GM12878 (cell line): ENCODE results near the gene RYR2. TPM values are rescaled to one million over a fixed set of nuclear protein-coding genes. Genes with fewer than 3 reads are reported as not detected.

ENCODE experiments used
- ATAC-seq: fragments of 200-7000 bp; cut with Tn5 transposase; 3 replicates; pipeline ENCODE4 v1.9.1; 2020; ENCODE audit warnings: mild to moderate bottlenecking, moderate library complexity
- BruUV-seq: library from RNA; stranded (reverse); fragments of 400-500 nt; replicated peaks from 2 replicates; lab custom pipeline; 2021; lab: Mats Ljungman, UMichigan
- CTCF ChIA-PET: fragments of 300-600 bp; sonication (Branson Sonifier 250); formaldehyde crosslinking; extraction: SDS; loops from one replicate; lab custom pipeline; 2021; ENCODE audit warnings: inconsistent platforms; lab: Yijun Ruan, JAX
- POLR2A ChIA-PET: fragments of 350-600 bp; formaldehyde crosslinking; extraction: SDS; loops from one replicate; lab custom pipeline; 2021; ENCODE audit warnings: inconsistent platforms; lab: Charles Lee
- RAD21 ChIA-PET: fragments of 300-600 bp; sonication (Branson Sonifier 250); formaldehyde crosslinking; loops from one replicate; lab custom pipeline; 2023; ENCODE audit warnings: antibody characterized with exemption; ENCODE audit not compliant: unreplicated experiment; lab: Charles Lee
- SMC1A ChIA-PET: fragments of 300-600 bp; sonication (Branson Sonifier 250); formaldehyde crosslinking; loops from one replicate; lab custom pipeline; 2023; ENCODE audit not compliant: unreplicated experiment, uncharacterized antibody; lab: Charles Lee
- DNase-seq: peaks from one replicate; pipeline ENCODE4 v3.0.0-alpha.2; 2011; ENCODE audit warnings: low read depth, low spot score
- FAIRE-seq: peaks from 3 replicates; lab custom pipeline; 2011; peaks lifted over from hg19 to GRCh38; lab: Jason Lieb, UNC
- H2AFZ ChIP-seq: 2 replicates; pipeline ENCODE4 v1.6.0; 2011; ENCODE audit warnings: low read depth, low read length, control low read depth; ENCODE audit not compliant: control insufficient read depth
- H3K27ac ChIP-seq: 2 replicates; pipeline ENCODE4 v1.5.1; 2011; ENCODE audit warnings: control low read depth; ENCODE audit not compliant: control insufficient read depth, insufficient read depth
- H3K27me3 ChIP-seq, 2 experiments: replicated peaks in 1 of 2; 2 replicates each; pipeline versions ENCODE4 v1.6.0 to v1.6.1; 2011; ENCODE audit warnings: low read length in 1 of 2; ENCODE audit not compliant: control insufficient read depth in 2 of 2, insufficient read depth in 2 of 2
- H3K36me3 ChIP-seq, 2 experiments: 2 replicates each; pipeline ENCODE4 v1.5.1; 2011; ENCODE audit warnings: low read length in 1 of 2; ENCODE audit not compliant: control insufficient read depth in 2 of 2, insufficient read depth in 2 of 2
- H3K4me1 ChIP-seq: 2 replicates; pipeline ENCODE4 v1.6.1; 2011; ENCODE audit warnings: mild to moderate bottlenecking, low read length, moderate library complexity, mixed read lengths; ENCODE audit not compliant: control insufficient read depth, insufficient read depth
- H3K4me2 ChIP-seq: 2 replicates; pipeline ENCODE4 v1.6.0; 2011; ENCODE audit warnings: control low read depth; ENCODE audit not compliant: control insufficient read depth, insufficient read depth
- H3K4me3 ChIP-seq: fragments of 200-600 bp; sonication (generic); 2 replicates; pipeline ENCODE4 v1.5.1; 2016
- H3K79me2 ChIP-seq: 2 replicates; pipeline ENCODE4 v1.6.0; 2011; ENCODE audit warnings: low read length; ENCODE audit not compliant: control insufficient read depth, insufficient read depth
- H3K9ac ChIP-seq: 2 replicates; pipeline ENCODE4 v1.8.0; 2011; ENCODE audit warnings: low read length, control low read depth, mixed read lengths; ENCODE audit not compliant: control insufficient read depth, insufficient read depth
- H3K9me3 ChIP-seq: replicated peaks from 3 replicates; pipeline ENCODE4 v1.5.1; 2011; ENCODE audit warnings: mild to moderate bottlenecking, low read length; ENCODE audit not compliant: control insufficient read depth, insufficient read depth
- H4K20me1 ChIP-seq: 2 replicates; pipeline ENCODE4 v1.6.0; 2011; ENCODE audit not compliant: control insufficient read depth, insufficient read depth
- BHLHE40 ChIP-seq, 2 experiments: fragments of 450-650 bp in 1 of 2; IDR thresholded peaks; 2 replicates each; pipeline ENCODE4 v1.6.1; 2011 to 2017; ENCODE audit warnings: low read depth in 2 of 2, borderline replicate concordance in 1 of 2, improper control_type of control experiment in 1 of 2, low read length in 1 of 2, mild to moderate bottlenecking in 1 of 2
- CHD4 ChIP-seq: fragments of 200-600 bp; sonication (generic); IDR thresholded peaks from 2 replicates; pipeline ENCODE4 v1.6.1; 2016; ENCODE audit warnings: mild to moderate bottlenecking
- MXI1 ChIP-seq: fragments of 150-350 bp; IDR thresholded peaks from 2 replicates; pipeline ENCODE4 v1.6.1; 2011; ENCODE audit warnings: low read depth, mild to moderate bottlenecking, inconsistent platforms, low read length, improper control_type of control experiment
- MYC ChIP-seq: IDR thresholded peaks from 2 replicates; pipeline ENCODE4 v1.6.1; 2011; ENCODE audit warnings: mild to moderate bottlenecking, low read length, moderate library complexity, inconsistent platforms; ENCODE audit not compliant: insufficient read depth, insufficient replicate concordance, insufficient read length, severe bottlenecking
- SKIL ChIP-seq: fragments of 450-650 bp; IDR thresholded peaks from 2 replicates; pipeline ENCODE4 v1.6.1; 2017; ENCODE audit warnings: mild to moderate bottlenecking, low read depth, inconsistent platforms; ENCODE audit not compliant: poor library complexity, severe bottlenecking
- SMARCA5 ChIP-seq: fragments of 450-650 bp; IDR thresholded peaks from 2 replicates; pipeline ENCODE4 v1.6.1; 2017; ENCODE audit warnings: mild to moderate bottlenecking
- SRF ChIP-seq, 2 experiments: IDR thresholded peaks; 2 replicates each; pipeline ENCODE4 v1.6.1; 2011; ENCODE audit warnings: low read depth in 2 of 2, low read length in 2 of 2, mild to moderate bottlenecking in 1 of 2, moderate library complexity in 1 of 2
- STAT1 ChIP-seq: fragments of 450-650 bp; conservative IDR thresholded peaks from 2 replicates; pipeline ENCODE4 v1.6.1; 2014; ENCODE audit warnings: antibody characterized with exemption, mild to moderate bottlenecking
- ZNF207 ChIP-seq: fragments of 450-650 bp; IDR thresholded peaks from 2 replicates; pipeline ENCODE4 v1.6.1; 2014; ENCODE audit warnings: antibody characterized with exemption, mild to moderate bottlenecking, borderline replicate concordance
- WGBS: methylation state at CpG from one replicate; pipeline ENCODE4 v1.1.6; 2016; ENCODE audit warnings: low lambda C conversion rate; ENCODE audit not compliant: insufficient replicate concordance, insufficient coverage; ENCODE audit errors: missing lambda C conversion rate; 5-methylcytosine and 5-hydroxymethylcytosine counted together
- in situ Hi-C: fragments of 300-500 bp; cut with MboI; formaldehyde crosslinking; loops from 9 replicates; pipeline ENCODE4 v1.14.3; 2018; ENCODE audit warnings: mixed read lengths
- intact Hi-C: fragments of 100-400 bp; cut with micrococcal nuclease; formaldehyde crosslinking; loops from one replicate; pipeline ENCODE4 v1.14.2; 2022; ENCODE audit not compliant: unreplicated experiment
- polyA plus RNA-seq, 11 experiments: library from polyadenylated mRNA; depleted of rRNA in 4 of 11; unstranded in 6 of 11; stranded (reverse) in 5 of 11; fragments of >200 nt; fragmentation: Nextera tagmentation in 4 of 11; fragmentation: Illumina TruSeq in 1 of 11; extraction: Ambion mirVana in 4 of 11; extraction: Trizol in 1 of 11; gene quantifications; 1 replicate in 1 of 11; 2 replicates in 10 of 11; pipeline versions ENCODE4 v1.2.1 to v1.2.3, GENCODE V29; 2011 to 2016; ENCODE audit warnings: inconsistent platforms in 2 of 11, missing spikeins in 2 of 11, low read depth in 1 of 11
- total RNA-seq, 4 experiments: library from RNA; depleted of rRNA in 3 of 4; stranded (reverse); fragments of >200 nt in 3 of 4; fragmentation: Illumina TruSeq in 1 of 4; extraction: Trizol in 1 of 4; gene quantifications; 2 replicates each; pipeline versions ENCODE4 v1.2.1 to v1.2.3, GENCODE V29; 2013 to 2021

Gene RYR2
- total and polyA plus RNA-seq, 10 of the 15 experiments (the other 5 are each of a cell fraction or from before 2014, with no cell fraction given): 0.01 to 0.04 TPM; not detected in 8

DNA sequence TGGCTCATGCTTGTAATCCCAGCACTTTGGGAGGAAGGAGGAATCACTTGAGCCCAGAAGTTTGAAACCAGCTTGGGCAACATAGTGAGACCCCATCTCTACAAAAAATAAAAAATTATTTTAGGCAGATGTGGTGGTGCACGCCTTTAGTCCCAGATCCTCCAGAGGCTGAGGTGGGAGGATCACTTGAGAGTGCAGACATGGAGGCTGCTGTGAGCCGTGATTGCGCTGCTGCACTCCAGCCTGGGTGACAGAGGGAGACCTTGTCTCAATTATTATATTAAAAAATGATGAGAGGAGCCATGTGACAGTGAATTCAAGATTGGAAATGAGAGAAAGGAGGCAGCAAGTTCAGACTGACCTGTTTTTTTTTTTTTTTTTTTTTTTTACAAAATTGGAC, 566.4 kb downstream of the RYR2 start:
- Histone ChIP-seq H3K27ac (no peak overlapping the region), H2AFZ (no peak overlapping the region), H3K9me3 (no peaks in the 10 kb centered on the region), H3K27me3 (no peaks in the 10 kb centered on the region), H3K4me2 (no peak overlapping the region), H3K4me1 (no peaks in the 10 kb centered on the region), H3K9ac (no peak overlapping the region), H3K4me3 (no peak overlapping the region), H4K20me1 (no peaks in the 10 kb centered on the region), H3K79me2 (no peaks in the 10 kb centered on the region)
- 0% methylated on average over 3 of the region's 3 CpGs for WGBS
- ATAC-seq: no peak
- POLR2A ChIA-PET: no interaction called here
- no peak for DNase-seq
- in situ Hi-C loops: no loop called here
- SMC1A ChIA-PET: no interaction called here
- intact Hi-C loops: no loop called here
- no peak for TF ChIP-seq MXI1
- TF ChIP-seq ZNF207: no peak
- TF ChIP-seq, all 136 proteins: peak for 0
- no TSS peak for BruUV-seq
- no peak for FAIRE-seq
- H3K36me3 ChIP-seq: no peaks in the 10 kb centered on the region
- CTCF ChIA-PET: no interaction called here
- RAD21 ChIA-PET: no interaction called here

DNA sequence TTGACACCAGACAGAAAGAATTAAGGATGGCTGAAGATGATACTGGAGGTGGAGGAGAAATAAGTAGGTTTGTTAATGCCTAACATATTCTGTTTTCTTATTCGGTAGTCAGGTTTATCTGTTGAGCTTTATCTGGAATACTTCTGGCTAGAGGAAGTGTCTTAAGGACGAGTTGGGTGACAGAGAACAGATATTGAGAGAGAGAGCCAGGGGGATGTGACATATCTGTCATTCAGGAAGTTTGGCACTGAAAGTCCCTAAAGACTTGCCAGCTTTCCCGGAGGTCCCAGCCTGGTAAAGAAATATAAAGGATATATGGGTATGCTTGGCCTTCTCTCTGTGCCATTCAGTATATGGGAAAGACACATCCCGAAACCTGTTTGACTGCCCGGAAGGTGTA, 568.2 kb downstream of the RYR2 start:
- FAIRE-seq (no peak), DNase-seq (no peak)
- Histone ChIP-seq H3K9me3 (no peaks in the 10 kb centered on the region), H2AFZ (no peak overlapping the region), H3K36me3 (no peaks in the 10 kb centered on the region), H3K9ac (no peak overlapping the region), H3K27ac (no peak overlapping the region)
- BruUV-seq: no TSS peak
- ChIA-PET RAD21 (no interaction called here), CTCF (no interaction called here)
- intact Hi-C loops: no loop called here
- no peak for TF ChIP-seq SMARCA5
- TF ChIP-seq CHD4: no peak
- no peak for TF ChIP-seq SKIL
- TF ChIP-seq BHLHE40 (IDR thresholded peaks at IDR 0.05; ENCODE audit: borderline replicate concordance in 1 of 2, low read depth in 2 of 2, low read length in 1 of 2): no peak
- TF ChIP-seq STAT1: no peak
- no peak for TF ChIP-seq MYC
- TF ChIP-seq SRF (IDR thresholded peaks at IDR 0.05; ENCODE audit: low read depth in 2 of 2, low read length in 2 of 2): no peak
- TF ChIP-seq, all 136 proteins: peak for 0
- ChIA-PET POLR2A (no interaction called here), SMC1A (no interaction called here)
- H3K4me3 ChIP-seq: no peak overlapping the region
- no peaks in the 10 kb centered on the region for H3K27me3 ChIP-seq
- no peak for ATAC-seq
- no peaks in the 10 kb centered on the region for H4K20me1 ChIP-seq
- H3K4me2 ChIP-seq: no peak overlapping the region
- H3K79me2 ChIP-seq: no peaks in the 10 kb centered on the region
- WGBS: 34% methylated on average over 5 of the region's 5 CpGs
- in situ Hi-C loops: no loop called here
- no peaks in the 10 kb centered on the region for H3K4me1 ChIP-seq
